ENCODE results near the gene CNGB1. TPM values are rescaled to one million over a fixed set of nuclear protein-coding genes. Genes with fewer than 3 reads are reported as not detected.

CNGB1 gene
- total RNA-seq, 1 experiment from 2014 or later: not detected

DNA sequence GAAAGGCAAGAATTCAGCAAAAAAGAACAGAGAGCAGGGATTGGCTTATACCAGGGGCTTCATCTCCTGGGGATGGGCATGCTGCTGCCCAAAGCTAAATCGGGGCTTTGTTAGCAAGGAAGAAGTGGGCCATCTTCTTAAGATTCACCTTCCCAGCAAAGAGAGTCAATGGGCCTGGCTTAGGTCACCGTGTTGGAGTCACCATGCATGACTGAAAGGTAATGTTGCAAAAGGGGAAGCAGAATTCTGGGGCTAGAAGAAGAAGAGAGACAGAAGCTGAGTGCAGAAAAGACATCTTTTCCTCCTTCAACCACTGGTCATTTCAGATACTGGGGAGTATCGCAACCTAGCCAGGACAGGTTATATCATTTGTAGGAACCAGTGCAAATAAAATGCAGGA lies 92.3 kb downstream of the CNGB1 start:
- H3K36me3 Mint-ChIP-seq: no peaks in the 10 kb centered on the region
- CTCF ChIA-PET: interaction anchor here (2.6 kb wide), 1 partner anchor 103 kb away, joined by 14 read pairs; no protein-coding TSS in a partner anchor
- no peaks in the 10 kb centered on the region for H3K9me3 Mint-ChIP-seq
- peaks cover 14% of the 10 kb centered on the region for H3K4me1 Mint-ChIP-seq
- H3K4me3 Mint-ChIP-seq: no peak overlapping the region
- POLR2A ChIA-PET: no interaction called here
- ATAC-seq: no peak
- no peak for DNase-seq (ENCODE audit: low spot score)
- TF ChIP-seq SOX15 (CRISPR knock-in tag; IDR thresholded peaks at IDR 0.05): no peak
- TF ChIP-seq RELA (CRISPR knock-in tag; IDR thresholded peaks at IDR 0.05; ENCODE audit: borderline replicate concordance): no peak
- no peak for TF ChIP-seq SP1 (CRISPR knock-in tag; conservative IDR thresholded peaks at IDR 0.05)
- TF ChIP-seq GTF2I (CRISPR knock-in tag; conservative IDR thresholded peaks at IDR 0.05): no peak
- no peak for TF ChIP-seq SMAD3 (CRISPR knock-in tag; IDR thresholded peaks at IDR 0.05; ENCODE audit: borderline replicate concordance)
- TF ChIP-seq OVOL2 (CRISPR knock-in tag; IDR thresholded peaks at IDR 0.05; ENCODE audit: borderline replicate concordance): no peak
- TF ChIP-seq ZNF263 (CRISPR knock-in tag; IDR thresholded peaks at IDR 0.05; ENCODE audit: low read depth): no peak
- TF ChIP-seq ZNF219 (CRISPR knock-in tag; IDR thresholded peaks at IDR 0.05; ENCODE audit: borderline replicate concordance): no peak
- H3K27me3 Mint-ChIP-seq (ENCODE audit: low read depth): peaks cover 12% of the 10 kb centered on the region
- H3K27ac Mint-ChIP-seq: no peak overlapping the region

DNA sequence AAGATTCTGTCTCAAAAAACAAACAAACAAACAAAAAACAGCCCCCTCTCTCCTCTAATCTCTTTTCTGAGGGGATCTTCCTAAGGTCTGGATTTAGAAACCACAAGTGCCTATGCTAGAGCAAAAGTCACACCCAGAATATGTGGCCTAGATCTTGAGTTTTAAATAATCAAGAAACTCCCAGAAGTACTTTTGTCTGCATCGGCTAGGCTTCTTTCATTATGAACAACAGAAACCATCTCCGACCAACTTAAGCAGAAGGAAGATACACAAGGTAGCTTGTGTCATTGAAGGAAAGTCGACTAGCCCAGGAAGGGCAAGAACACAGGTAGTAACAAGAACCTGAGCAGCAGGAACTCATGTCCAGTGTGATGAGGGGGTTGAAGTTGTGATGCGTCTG lies 94.7 kb downstream of the CNGB1 start:
- H3K9me3 Mint-ChIP-seq: no peaks in the 10 kb centered on the region
- DNase-seq (ENCODE audit: low spot score): no peak
- TF ChIP-seq MYBL2 (CRISPR knock-in tag; IDR thresholded peaks at IDR 0.05) (no peak), CBFB (CRISPR knock-in tag; IDR thresholded peaks at IDR 0.05; ENCODE audit: low read depth) (no peak), SMAD4 (CRISPR knock-in tag; IDR thresholded peaks at IDR 0.05) (no peak)
- no peak overlapping the region for H3K27ac Mint-ChIP-seq
- CTCF ChIA-PET: no interaction called here
- H3K27me3 Mint-ChIP-seq (ENCODE audit: low read depth): peaks cover 6% of the 10 kb centered on the region; the same call in 1 of the 2 replicates
- H3K4me1 Mint-ChIP-seq: peaks cover 19% of the 10 kb centered on the region
- no peak for ATAC-seq
- H3K36me3 Mint-ChIP-seq: no peaks in the 10 kb centered on the region
- no peak overlapping the region for H3K4me3 Mint-ChIP-seq
- POLR2A ChIA-PET: interaction anchor here (0.7 kb wide), 1 partner anchor 67 kb away, joined by 3 read pairs; no protein-coding TSS in a partner anchor

DNA sequence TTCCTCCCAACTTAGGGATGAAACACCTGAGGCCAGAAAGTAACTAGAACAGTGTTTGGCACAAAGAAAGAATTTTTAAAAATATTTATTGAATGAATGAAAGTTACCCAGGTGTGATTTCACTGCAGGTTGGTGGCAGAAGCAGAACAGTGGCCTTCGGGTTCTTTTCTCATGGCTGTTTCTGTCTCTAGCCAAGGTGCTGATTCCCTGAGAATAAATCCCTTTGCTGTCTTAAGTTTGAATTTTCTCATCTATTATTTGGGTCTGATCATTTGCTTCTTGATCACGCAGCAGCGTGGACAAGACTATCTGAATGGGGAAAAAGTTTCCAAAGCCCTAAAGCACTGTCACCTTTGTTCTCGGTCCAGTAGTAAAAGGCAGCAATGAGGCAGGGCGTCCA lies 95.6 kb downstream of the CNGB1 start:
- ATAC-seq (no peak), DNase-seq (ENCODE audit: low spot score) (no peak)
- H3K4me3 Mint-ChIP-seq: no peak overlapping the region
- H3K27ac Mint-ChIP-seq: no peak overlapping the region
- no peaks in the 10 kb centered on the region for H3K36me3 Mint-ChIP-seq
- peaks cover 19% of the 10 kb centered on the region for H3K4me1 Mint-ChIP-seq
- peaks cover 6% of the 10 kb centered on the region; the same call in 1 of the 2 replicates for H3K27me3 Mint-ChIP-seq (ENCODE audit: low read depth)
- ChIA-PET POLR2A (no interaction called here), CTCF (no interaction called here)
- no peak for TF ChIP-seq ZNF512 (CRISPR knock-in tag; IDR thresholded peaks at IDR 0.05; ENCODE audit: borderline replicate concordance)
- TF ChIP-seq TCF7 (CRISPR knock-in tag; IDR thresholded peaks at IDR 0.05; ENCODE audit: low read depth): no peak
- no peak for TF ChIP-seq ZNF219 (CRISPR knock-in tag; IDR thresholded peaks at IDR 0.05; ENCODE audit: borderline replicate concordance)
- TF ChIP-seq EMX1 (CRISPR knock-in tag; IDR thresholded peaks at IDR 0.05): no peak
- TF ChIP-seq PRDM15 (CRISPR knock-in tag; IDR thresholded peaks at IDR 0.05): no peak
- TF ChIP-seq CBFB (CRISPR knock-in tag; IDR thresholded peaks at IDR 0.05; ENCODE audit: low read depth): no peak
- TF ChIP-seq FOXJ3 (CRISPR knock-in tag; IDR thresholded peaks at IDR 0.05; ENCODE audit: borderline replicate concordance): no peak
- TF ChIP-seq, protein P1, sequence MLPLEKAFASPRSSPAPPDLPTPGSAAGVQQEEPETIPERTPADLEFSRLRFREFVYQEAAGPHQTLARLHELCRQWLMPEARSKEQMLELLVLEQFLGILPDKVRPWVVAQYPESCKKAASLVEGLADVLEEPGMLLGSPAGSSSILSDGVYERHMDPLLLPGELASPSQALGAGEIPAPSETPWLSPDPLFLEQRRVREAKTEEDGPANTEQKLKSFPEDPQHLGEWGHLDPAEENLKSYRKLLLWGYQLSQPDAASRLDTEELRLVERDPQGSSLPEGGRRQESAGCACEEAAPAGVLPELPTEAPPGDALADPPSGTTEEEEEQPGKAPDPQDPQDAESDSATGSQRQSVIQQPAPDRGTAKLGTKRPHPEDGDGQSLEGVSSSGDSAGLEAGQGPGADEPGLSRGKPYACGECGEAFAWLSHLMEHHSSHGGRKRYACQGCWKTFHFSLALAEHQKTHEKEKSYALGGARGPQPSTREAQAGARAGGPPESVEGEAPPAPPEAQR (CRISPR knock-in tag; IDR thresholded peaks at IDR 0.05): no peak
- no peak for TF ChIP-seq E2F1 (CRISPR knock-in tag; IDR thresholded peaks at IDR 0.05)
- TF ChIP-seq, protein P2, sequence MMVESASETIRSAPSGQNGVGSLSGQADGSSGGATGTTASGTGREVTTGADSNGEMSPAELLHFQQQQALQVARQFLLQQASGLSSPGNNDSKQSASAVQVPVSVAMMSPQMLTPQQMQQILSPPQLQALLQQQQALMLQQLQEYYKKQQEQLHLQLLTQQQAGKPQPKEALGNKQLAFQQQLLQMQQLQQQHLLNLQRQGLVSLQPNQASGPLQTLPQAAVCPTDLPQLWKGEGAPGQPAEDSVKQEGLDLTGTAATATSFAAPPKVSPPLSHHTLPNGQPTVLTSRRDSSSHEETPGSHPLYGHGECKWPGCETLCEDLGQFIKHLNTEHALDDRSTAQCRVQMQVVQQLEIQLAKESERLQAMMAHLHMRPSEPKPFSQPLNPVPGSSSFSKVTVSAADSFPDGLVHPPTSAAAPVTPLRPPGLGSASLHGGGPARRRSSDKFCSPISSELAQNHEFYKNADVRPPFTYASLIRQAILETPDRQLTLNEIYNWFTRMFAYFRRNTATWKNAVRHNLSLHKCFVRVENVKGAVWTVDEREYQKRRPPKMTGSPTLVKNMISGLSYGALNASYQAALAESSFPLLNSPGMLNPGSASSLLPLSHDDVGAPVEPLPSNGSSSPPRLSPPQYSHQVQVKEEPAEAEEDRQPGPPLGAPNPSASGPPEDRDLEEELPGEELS (CRISPR knock-in tag; IDR thresholded peaks at IDR 0.05): no peak
- no peak for TF ChIP-seq NFYB (CRISPR knock-in tag; conservative IDR thresholded peaks at IDR 0.05; ENCODE audit: low read depth)
- H3K9me3 Mint-ChIP-seq: no peaks in the 10 kb centered on the region

Data from WTC11 (cell line).